SH-SY5Y (cell line): ENCODE measurements around the gene TXNL4A.

Experiments
- GATA2 ChIP-seq: IDR thresholded peaks from 2 replicates; pipeline ENCODE4 v1.6.1; 2011; ENCODE audit warnings: mild to moderate bottlenecking, low read depth, low read length
- GATA3 ChIP-seq: IDR thresholded peaks from 2 replicates; pipeline ENCODE4 v1.6.1; 2011; ENCODE audit warnings: low read depth, mild to moderate bottlenecking, low read length, moderate library complexity

Gene TXNL4A

DNA sequence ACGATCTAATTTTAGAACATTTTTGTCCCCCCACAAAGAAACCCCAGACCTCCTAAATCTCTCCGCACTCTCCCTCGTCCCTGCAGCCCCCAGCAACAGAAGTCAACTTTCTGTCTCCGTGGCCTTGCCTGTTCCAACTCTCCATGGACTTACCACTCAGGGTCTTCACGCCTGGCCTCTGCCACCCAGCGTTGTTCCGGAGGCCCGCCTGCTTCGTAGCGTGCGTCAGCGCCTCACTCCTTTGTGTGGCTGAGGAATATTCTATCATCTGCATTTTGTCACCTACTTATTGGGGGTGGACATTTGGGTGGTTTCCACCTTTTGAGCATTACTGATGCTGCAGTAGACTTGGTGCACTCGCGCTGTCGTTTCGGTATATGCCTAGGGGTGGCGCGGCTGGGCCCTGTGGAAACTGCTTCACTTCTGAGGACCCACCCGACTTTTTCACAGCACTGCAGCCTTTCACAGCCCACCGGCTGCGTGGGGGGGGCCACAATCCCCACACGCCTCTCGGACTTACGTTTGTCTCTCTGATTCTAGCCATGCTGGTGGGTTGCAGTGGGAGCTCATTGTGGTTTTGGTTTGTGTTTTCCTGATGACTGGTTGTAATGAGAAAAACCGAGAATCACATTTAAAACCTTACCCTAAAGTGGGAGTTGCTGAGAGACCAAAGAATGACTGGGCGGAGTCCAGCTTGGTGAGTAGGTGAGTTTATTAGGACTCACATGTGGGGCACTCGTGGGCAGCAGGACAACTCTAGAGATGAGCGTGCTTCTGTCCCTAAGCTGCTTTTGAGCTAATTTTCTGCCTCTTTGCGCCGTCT lies 25.3 kb downstream of the TXNL4A start:
- no peak for TF ChIP-seq GATA2
- no peak for TF ChIP-seq GATA3

DNA sequence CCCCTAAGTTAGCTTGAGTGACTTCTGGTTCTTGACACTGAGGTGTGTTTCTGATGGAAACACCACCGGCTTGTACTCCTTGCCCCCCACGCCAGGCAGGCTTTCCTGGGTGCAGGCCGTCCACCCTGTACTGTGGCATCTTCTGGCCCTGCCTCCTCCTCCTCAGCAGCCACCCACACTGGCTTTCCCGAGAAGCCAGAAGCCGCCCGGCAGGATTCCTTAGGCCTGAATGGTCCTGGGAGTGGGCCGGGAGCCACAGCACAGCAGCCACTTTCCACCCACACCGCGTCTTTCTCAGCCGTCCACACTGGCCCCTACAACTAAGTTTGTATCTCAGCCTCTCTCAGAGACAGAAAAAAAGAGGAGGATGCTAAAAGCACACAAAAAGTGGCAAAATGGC lies 26.1 kb downstream of the TXNL4A start:
- TF ChIP-seq GATA3 (no peak), GATA2 (no peak)

DNA sequence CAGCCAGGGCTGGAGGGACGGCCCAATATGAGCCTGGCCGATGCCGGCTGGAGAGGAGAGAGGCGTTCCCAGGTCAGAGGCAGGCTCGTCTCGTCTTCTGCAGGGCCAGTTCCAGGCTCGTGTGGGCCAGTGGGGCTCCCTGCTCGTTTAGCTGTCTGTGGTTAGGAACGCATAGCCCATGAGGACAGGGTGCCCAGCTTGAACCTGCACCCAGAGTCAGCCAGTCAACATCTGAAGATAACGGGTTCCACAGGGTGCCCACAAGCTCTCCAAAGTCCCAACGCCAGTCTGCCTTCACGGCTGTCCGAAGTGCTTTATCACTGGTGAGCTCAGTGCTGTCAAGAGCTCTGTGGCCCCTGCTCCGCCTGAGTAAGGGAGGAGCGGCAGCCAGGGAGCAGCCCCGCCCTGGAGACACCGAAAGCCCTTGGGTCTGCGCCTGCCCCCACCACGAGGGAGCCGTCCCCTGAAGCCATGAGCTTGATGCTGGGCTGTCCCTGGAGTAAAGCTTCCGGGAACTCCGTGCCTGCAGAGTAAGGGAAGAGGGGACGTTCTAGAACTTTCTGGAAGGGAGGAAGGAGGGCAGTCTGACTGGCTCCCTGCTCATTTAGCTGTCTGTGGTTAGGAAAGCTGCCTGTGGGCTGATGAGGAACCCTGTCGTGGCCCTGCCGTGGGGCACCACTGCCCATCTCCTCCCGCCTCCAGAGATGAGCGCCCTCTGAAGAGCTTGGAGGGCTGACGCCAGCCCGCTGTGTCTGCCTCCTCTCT lies 26.7 kb downstream of the TXNL4A start:
- TF ChIP-seq GATA3: no peak
- TF ChIP-seq GATA2: no peak

DNA sequence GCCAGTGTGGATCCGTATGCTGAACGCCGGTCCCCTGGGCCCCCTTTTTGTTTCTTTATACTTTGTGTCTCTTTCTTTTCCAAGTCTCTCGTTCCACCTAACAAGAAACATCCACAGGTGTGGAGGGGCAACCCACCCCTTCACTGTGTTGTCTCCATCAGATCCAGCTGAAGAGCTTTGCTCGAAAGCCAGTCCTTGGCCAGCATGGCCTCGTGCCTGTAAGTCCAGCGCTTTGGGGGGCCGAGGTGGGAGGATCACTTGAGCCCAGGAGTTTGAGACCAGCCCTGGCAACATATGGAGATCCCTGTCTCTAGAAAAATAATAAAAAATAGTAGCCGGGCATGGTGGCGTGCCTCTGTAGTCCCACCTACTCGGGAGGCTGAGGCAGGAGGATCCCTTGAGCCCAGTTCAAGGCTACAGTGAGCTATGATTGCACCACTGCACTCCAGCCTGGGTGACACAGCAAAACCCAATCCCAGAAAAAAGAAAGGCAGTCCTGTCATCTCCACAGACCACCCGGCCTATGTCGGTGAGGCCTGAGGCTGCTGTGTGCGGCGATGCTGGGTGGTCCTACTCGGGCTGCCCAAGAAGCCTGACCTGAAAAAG lies 27.3 kb downstream of the TXNL4A start:
- no peak for TF ChIP-seq GATA2
- no peak for TF ChIP-seq GATA3

GRCh38 chr18:79958981-79959380 lies 29.4 kb downstream of the TXNL4A start:
- TF ChIP-seq GATA3 (no peak), GATA2 (no peak)

- TF ChIP-seq GATA2 (no peak), GATA3 (no peak)
Observed at GRCh38 chr18:79956276-79956675, 32.1 kb downstream of the TXNL4A start.

DNA sequence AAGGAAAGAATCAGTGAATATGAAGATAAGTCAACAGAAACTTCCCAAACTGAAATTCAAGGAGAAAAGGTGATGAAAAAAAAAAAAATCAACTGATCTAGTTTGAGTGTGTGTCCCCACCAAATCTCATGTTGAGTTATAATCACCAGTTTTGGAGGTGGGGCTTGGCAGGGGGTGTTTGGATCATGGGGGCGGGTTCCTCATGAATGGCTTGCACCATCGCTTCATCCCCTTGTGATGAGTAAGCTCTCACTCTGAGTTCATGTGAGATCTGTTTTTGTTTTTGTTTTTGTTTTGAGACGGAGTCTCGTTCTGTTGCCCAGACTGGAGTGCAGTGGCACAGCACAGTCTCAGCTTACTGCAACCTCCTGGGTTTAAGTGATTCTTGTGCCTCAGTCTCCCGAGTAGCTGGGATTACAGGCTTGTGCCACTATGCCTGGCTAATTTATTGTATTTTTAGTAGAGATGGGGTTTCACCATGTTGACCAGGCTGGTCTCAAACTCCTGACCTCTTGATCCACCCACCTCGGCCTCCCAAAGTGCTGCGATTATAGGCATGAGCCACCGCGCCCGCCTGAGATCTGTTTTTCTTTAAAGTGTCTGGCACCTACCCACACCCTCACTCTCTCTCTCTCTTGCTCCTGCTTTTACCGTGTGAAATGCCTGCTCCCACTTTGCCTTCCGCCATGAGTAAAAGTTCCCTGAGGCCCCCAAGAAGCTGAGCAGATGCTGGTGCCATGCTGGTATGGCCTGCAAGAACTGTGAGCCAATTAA lies 32.9 kb downstream of the TXNL4A start:
- no peak for TF ChIP-seq GATA2
- no peak for TF ChIP-seq GATA3

DNA sequence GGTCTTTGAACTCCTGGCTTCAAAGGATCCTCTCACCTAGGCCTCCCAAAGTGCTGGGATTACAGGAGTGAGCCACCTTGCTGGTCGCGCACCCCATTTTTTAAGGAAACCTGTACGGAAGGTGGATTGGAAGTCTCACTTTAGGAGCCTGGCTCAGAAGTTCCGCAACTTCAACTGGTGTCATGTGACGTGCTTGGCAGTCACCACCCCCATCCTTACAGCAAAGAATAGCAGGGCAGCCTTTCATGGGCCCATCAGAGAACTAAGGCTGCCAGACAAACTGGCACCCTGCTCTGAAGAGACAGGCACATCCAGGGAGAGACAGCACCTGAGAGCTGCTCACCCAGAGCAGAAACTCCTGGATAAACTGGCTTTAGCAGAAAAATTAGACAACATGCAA lies 33.6 kb downstream of the TXNL4A start:
- TF ChIP-seq GATA3 (no peak), GATA2 (no peak)

GRCh38 chr18:79953971-79954651 lies 34.3 kb downstream of the TXNL4A start:
- TF ChIP-seq GATA2 (no peak), GATA3 (no peak)

DNA sequence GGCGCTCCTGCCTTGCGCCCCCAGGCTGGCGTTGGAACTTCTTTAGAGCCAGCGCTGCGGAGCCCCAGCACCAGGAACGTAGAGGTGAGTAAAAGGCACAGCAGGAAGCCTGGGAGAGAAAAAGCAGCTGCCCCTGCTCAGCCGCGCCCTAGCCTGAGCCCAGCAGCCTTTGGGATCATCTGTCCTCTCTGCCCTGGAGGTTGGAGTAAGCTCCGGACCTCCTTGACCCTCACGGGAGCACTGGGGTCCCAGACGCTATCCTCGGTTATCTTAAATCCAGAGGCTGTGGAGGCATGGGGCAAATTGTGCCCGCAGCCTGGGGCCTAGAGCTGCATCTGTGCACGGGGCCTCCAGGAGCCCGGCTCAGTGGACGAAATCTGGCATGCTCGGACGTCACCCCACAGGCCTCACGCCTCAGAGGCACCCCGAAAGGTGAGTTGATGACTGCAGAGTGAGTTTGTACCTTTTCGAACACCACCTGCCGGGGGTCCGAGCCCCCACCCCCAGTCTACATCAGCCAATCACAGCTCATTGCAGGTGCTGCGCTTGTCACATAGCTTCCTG lies 35.3 kb downstream of the TXNL4A start:
- TF ChIP-seq GATA2 (no peak), GATA3 (no peak)

- TF ChIP-seq GATA2 (no peak), GATA3 (no peak)
Observed at GRCh38 chr18:79952456-79952995, 35.8 kb downstream of the TXNL4A start.

- TF ChIP-seq GATA2: no peak
- no peak for TF ChIP-seq GATA3
Observed at GRCh38 chr18:79951545-79952455, 36.6 kb downstream of the TXNL4A start, which contains the start of gene SLC66A2. Gene SLC66A2 (minus strand): TSS chr18:79951653. CDS start chr18:79950926, 727 bp downstream.
